Inflammatory macrophage (primary cell): ENCODE results near the gene HPCAL1.
"Not testable (repeated sequence)": the region's sequence is repeated elsewhere in the genome, so short reads cannot be mapped to it uniquely, and the experiment has no call there.

Experiments used
- DNase-seq, 2 donors: peaks; one replicate each; pipeline ENCODE4 v3.0.0-alpha.2; 2020 to 2022

The HPCAL1 gene

DNA sequence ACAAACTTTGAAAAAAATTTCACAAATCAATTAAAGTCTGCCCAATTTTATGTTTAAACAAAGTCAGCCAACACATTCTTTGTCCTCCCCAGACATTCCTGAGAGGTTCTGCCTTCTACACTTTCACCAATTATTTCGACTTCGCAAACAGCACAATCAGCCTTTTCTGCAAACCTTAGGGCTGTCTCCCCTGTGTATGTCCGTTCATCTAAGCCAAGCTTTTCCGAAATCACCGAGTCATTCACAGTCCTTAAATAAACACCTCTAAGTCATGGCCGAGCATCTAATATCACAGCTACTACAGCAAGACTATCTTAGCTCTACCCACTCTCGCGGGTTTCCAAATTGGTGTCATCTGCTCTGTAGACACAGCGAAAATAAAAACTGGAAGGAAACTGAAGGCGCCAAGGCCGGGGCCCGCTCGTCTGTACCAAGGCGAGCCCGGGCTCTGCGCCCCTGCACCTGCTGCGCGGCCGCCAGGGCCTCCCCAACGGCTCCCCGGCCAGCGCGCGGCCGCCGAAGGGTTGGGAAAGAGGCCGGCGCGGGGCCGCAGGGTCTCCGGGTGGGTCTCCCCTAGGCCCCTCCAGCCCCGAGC is 144.7 kb downstream of the HPCAL1 start:
- peak; percentile 69 to 80 for DNase-seq

DNA sequence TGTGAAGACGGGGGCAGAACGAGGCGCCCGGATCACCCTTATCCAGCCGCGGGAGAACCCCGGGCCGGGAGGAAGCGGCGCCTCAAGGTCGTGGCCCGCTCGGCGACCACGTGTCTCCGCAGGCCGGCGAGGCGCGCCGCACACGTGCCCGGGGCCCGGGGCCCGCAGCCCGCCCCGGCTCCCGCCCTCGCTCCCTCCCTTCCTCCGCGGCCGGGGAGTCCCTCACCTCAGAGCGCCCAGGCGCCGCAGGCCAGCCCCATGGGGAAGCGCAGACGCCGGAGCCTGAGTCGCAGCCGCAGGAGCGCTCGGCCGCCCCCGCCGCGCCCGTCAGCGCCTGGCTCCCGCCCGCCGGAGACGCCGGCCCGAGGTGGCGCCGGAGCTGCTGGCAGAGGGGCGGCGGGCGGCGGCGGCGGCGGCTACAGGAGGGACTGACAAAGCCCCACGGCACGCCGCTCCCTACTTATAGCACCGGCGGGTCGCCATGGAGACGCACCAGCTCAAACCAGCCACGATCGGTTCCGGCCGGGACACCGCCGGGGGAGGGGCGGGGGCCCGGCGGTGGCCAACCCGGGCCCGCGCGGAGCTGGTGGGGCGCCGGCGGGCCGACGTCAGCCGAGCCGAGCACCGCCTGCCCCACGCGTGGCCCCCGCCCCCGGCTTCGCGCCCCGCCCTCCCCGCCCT is 145.3 kb downstream of the HPCAL1 start, which contains the start of gene ODC1:
ODC1 (minus strand) TSS at position 433 of the 681 bp plus-strand sequence. CDS start 3,295 bp downstream, outside the sequence.
- peak; percentile 87 to 91 for DNase-seq

DNA sequence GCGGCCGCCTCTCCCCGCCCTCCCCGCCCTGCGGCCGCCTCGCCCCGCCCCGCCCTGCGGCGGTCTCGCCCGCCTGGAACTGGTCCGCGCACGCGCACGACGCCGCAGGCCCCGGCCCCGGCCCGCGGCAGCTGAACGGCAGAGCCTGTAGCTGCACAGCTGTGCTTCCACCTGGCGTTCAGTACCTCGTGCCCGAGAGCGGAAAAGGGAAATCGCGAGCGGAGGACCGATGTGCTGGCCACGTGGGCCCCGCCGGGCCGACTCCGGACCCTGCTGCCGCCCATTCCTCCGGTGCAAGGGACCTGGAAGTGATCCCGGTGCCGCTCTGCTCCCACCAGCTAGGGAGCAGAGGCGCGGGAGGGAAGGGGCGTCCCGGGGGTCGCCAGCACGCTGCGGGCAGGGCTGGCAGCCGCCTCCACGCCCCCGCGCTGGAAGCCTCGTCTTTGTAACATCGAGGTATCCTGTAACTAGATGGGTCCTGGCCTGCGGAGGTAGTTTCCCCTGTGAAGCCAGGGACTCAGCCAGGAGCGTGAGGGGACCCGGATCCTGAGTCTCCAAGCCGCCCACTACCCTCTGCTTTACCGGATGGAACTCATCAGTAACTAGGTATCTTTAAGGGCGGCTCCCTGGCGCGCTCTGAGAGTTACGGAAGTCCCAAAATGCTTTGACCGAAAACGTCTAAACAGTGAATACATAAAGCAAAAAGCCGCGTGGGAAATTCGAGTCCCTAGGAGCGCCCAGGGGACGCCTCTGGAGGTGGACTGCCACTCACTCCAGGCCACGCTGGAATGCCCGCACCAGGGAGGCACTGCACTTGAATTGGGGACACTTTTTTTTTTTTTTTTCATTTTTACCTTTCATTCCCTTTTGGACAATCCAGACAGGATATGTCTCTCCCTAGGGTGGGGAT is 146.1 kb downstream of the HPCAL1 start:
- peak; percentile 51 to 93 for DNase-seq

DNA sequence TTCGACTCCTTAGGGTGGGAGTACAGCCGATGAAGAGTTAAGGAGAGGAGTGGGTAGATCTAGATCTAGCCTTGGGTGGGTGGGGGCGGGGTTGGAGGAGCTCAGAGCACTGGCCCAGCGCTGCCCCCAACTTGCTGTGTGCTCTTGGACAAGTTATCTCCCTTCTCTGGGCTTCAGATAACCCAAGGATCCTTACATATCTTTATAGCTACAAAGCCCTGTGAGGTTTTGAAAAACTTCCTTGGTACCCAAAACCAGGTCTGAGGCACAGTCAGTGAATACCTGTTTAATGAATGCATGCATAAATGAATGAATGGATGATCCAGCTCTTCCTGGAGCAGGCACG is 146.8 kb downstream of the HPCAL1 start:
- no peak for DNase-seq

DNA sequence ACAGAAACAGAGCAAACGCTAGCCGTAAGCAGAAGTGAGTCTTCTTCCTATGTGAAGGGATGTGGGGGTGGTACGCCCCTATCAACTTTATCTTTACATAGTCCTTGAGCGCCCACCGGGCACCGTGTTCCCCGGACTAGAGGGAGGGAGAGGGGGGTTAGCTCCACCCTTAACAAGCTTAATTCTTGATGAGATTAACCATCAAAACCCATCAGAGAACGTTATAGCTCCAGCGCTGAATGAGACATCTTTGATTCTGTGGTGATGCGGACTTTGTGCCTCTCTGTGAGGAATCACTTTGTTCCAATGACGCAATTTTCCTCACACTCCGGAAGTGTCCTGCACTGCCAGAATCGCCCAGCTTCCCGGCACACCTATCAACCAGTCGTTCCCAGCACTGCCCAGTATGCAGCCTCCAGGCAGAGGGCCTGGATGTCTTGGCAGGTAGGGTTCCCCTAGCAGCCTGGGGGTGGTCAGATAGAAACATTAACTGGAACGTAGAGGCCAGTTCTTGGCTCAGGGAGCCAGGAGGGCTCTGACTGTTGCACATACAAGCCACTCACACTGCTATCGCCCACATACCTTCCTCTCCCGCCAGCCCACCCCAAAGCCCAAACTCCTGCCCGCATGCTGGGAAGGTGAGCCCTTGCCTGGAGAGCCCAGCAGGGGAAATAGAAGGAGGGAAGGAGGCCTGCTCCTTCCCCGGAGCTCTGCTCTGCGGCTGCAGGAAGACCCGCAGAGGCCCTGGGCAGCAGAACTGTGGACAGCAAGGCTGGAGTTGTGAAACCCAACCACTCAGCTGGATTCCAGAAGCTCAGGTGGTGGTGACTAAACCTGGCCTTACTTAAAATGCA is 147.4 kb downstream of the HPCAL1 start:
- no peak for DNase-seq

DNA sequence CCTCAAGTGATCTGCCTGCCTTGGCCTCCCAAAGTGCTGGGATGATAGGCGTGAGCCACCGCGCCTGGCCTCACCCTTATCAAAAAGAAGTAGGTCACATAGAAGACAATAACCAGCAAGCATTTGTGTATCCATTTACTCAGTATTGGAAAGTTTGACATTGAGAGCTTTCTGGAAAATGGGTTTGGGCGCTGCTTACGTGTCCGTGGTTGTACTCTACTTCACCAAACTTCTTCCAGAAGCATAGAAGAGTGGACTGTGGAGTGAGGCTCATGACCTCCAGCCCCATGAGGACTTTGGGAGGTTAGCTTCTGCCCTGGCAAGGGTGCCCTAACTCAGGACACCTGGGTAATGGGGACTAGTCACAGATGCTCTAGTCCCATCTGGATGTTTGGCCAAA is 149.1 kb downstream of the HPCAL1 start:
- no peak for DNase-seq

DNA sequence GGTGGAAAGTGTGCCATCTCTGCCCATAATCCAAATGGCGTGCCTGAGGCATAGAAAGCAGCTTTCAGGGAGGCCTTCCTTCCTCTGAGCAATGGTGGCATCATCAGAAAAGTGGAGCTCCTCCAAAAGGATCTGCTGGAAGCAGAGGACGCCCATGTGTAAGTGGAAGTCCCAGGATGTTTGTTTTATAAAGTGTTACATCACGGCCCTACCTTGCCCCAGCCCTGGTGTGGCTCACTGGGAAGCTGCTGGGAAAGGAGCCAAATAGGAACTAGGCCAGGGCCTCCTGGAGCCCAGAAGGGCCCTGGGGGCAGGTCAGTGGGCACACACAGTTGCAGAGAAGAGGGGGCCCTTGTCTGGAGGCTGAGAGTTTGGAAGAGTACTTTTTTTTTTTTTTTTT is 149.6 kb downstream of the HPCAL1 start:
- DNase-seq = no peak

DNA sequence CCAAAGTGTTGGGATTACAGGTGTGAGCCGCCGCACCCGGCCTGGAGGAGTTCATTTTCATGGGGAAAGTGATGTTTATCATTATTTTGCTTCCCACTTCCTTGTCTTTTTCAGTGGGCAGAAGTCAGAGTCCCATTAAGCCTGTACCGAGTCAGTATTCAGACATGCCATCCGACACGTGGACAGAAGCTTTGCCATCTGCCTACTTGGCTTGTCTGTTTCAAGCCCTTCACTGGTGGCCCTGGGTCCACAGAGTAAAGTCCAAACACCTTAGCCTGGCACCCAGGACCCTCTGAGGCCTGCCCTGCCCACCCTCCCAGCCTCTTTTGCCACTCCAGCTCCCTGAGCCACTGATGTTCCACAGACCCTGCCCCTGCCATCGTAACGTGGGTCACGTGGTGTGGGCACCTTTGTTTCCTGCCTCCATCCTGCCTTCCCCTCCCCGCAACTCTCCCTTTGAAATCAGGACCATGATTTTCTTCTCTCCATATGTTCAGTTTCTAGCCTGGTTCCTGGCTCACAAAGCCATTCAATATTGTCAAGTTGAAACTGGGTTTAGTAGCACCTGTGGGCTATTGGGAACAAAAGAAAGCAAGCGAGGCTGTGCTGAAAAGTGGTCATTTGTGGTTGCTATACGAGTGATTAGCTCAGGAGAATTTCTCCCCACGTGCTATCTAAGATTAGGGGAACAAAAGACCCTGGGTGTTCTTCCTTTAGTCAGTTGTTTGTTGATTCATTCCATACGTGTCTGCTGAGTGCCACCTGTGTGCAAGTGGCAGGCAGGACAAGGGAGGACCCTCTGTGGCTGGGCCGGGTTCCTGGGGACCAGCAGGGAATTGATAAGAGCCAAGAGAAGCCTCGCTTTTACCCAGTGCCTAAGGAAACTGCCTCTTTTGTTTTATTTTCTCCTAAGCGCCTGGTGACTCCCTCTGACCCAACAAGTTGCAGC is 150.5 kb downstream of the HPCAL1 start:
- no peak for DNase-seq

DNA sequence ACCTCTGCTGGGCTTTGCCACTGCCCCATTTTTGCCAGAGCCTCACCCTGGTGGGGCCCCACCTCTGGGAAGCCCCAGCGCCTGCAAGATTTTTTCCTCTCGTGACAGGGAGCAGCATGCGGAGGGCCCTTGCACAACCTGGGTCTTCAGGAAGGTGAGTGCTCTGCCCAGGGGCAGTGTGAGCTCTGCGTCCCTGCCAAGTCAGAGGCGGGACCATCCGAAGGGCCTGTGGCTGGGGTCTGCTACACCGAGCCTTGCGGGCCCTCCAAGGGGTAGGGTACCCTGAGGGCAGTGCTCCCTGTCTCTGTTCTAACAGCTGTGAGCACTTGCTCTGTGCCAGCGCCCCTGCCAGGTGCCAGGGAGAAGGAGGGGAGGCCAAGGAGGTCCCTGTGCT is 151.2 kb downstream of the HPCAL1 start:
- no peak for DNase-seq

DNA sequence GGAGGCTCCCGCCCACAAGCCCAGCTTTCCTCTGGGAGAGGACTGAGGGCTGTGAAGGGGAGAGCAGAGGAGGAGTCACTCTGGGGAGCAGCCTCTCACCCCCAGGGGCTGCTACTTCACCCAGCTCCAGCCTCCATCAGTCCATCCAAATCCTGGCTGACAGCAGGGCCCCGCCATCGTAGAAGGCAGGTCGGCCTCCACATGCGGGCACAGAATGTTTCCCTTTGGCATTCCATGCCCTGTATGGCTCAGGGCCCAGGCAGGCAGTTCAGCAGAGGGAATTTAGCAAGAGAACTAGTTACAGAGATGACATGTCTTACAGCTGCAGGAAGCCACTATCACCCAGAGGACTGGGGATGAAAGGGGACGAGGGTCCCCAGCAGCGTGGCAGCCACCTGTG is 151.8 kb downstream of the HPCAL1 start:
- DNase-seq = no peak

DNA sequence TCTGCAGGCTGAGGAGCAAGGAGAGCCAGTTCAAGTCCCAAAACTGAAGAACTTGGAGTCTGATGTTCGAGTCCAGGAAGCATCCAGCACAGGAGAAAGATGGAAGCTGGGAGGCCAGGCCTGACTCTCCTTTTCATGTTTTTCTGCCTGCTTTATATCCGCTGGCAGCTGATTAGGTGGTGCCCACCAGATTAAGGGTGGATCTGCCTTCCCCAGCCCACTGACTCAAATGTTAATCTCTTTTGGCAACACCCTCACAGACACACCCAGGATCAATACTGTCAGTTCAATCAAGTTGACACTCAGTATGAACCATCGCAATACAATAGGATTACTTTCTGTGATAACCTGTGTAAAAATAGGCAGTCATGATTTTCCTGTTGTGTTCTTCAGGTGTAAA is 154.5 kb downstream of the HPCAL1 start:
- not testable (repeated sequence) for DNase-seq

DNA sequence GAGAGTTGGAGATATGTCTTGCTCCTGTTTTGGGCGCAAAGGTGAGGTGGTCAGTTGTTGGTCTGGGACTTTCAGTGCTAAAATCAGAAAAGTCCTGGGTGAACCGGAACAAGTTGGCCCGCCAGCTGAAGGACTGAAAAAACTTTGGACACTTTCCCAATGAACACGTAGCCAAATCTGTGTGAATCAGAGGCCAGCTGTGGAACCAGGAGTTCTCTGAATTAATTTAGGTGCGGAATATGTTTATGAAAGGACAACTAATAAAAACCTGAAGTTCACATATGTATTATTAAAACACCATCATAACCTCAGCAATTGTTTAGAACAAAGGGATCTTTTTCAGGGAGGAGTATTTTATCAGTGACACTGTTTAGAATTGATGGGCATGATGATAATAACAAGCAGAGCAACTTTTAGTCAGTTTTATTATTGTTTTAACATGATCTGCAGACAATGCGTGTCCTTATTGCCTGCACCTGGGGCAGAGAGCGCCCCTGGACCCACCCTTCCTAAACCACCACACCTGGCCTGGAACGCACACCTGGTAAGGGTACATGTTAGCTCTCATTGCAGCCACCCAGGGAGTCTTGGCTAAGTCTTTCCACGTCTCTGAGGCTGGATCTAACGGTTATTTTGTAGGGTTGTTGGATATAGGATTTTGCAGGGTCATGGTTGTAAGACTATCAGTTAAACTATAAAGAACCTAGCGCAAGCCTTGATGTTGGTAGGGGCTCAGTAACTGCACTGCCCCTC is 155.3 kb downstream of the HPCAL1 start:
- DNase-seq = no peak

DNA sequence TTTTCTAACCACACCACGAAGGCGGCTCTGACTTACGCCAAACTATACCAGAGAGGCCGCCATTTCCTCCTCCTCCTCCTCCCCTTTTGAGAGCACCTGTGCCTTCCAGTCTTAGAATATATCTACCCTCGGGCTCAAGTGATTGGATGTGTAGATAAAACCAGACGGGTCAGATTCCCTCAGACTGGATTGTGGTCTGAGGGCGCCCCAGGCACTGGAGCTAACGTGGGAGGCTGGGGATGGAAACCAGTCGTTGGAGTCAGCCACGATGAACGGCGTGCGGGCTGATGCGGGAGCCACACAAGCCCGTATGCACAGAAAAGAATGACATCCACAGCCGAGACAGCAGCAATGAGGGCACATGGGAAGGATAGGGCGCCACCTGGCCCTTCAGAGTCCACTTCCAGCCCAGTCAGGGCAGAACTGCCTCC is 157.7 kb downstream of the HPCAL1 start:
- DNase-seq = no peak

DNA sequence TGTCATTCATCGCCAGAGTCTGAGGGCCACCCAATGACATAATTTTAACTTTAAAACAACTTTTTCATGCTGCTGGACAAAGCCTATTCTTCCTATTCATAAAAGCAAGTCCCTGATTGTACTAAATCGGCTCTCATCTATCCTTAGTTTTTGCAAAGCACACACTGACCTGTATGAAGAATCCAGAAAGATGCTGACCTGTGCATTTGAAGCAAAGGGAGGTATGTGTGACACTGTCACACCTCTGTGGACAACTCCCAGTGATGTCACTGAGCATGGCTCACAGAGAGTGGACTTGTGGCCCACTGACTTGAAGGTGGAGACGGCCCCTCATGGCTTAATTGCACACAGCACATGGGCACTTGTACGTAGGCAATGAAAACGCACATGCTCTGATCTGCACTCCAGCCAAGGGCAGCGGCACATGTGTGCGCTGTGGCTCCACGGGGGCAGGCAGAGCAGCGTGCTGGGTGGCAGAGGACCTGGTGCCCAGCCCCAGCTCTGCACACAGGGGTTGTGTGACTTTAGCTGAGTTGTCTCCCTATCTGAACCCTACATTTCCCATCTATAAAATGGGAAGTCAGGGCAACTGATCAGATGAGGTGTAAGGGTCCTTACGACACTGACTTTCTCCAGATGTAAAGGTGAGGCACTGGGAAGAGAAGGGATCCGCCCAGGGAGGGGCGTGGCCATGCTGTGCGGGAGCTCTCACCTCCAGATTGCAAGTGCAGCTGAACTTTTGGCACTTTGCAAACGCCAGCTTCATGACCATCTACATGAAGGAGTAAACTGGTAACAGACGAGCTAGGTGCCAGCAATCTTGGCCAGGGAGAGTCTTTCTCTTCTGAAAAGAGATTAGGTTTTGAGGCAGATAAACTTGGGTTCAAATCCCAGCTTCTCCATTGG is 159.7 kb downstream of the HPCAL1 start:
- no peak for DNase-seq

DNA sequence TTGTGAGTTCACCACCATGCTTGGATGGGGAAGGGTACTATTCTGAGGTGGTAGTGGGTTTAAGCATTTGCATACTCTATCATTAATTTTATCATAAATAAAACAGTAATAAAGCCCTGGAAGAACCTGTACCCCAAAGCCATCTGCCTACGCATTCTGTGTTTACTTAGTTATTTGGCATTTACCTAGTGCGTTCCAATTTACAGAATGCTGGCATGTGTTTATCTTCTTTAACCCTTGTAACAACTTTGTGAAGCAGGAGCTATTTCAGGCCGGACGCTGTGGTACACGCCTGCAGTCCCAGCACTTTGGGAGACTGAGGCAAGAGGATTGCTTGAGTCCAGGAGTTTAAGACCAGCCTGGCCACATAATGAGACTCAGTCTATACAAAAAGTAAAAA is 163.2 kb downstream of the HPCAL1 start:
- DNase-seq = no peak

DNA sequence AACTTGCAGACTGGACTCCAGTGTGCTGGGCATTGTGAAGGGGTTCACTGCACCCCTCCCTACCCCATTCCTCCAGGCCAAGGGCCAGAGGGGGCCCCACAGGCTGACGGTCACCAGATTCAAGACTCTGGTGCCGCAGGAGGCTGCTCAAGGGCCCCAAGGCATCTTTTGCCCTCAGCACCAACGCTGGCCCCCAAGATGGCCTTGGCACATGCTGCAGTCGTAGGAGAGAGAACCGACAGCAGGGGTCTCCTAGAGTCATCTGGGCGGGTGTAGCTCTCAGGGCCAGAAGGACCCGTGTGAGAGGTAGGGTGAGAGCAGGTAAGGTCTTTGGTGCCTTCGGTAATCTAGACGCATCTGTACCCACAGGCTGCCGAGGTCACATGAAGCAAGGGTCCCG is 164.1 kb downstream of the HPCAL1 start:
- DNase-seq = no peak

DNA sequence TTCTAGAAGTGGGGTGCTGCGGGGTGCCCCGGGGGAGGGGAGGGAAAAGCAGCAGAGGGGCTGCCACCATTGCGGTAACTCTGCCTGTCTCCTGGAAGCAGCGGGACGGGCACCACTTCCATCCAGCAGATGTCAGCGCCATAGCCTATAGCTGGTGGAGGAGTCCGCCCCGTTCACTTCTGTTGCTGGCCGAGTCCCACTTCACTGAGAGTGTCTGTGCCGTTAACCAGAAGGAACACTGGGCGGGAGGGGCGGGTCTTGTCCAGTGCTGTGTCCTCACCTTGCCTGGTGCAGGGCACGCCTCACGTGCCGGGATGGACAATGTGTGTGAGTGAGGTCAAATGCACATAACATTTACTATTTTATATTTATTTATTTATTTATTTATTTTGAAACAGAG is 164.7 kb downstream of the HPCAL1 start:
- DNase-seq = no peak

DNA sequence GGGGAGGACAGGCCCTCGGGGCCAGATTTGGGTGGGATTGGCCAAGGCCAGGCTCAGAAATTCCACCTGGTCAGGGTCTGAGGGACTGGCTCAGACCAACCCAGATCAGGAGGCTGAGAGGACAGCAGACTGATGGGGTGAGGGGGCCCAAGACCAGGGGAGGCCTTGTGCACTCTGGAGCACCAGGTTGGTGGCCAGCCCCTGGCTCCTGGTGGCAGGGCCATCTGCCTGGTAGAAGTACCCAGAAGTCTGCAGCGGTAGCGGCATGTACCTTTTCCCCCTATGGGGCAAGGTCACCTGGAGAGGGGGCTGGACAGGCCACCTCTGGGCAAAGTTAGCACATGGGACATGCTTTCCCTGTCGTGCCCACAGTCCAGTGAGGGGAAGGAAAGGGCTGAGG is 166.6 kb downstream of the HPCAL1 start:
- DNase-seq = no peak

DNA sequence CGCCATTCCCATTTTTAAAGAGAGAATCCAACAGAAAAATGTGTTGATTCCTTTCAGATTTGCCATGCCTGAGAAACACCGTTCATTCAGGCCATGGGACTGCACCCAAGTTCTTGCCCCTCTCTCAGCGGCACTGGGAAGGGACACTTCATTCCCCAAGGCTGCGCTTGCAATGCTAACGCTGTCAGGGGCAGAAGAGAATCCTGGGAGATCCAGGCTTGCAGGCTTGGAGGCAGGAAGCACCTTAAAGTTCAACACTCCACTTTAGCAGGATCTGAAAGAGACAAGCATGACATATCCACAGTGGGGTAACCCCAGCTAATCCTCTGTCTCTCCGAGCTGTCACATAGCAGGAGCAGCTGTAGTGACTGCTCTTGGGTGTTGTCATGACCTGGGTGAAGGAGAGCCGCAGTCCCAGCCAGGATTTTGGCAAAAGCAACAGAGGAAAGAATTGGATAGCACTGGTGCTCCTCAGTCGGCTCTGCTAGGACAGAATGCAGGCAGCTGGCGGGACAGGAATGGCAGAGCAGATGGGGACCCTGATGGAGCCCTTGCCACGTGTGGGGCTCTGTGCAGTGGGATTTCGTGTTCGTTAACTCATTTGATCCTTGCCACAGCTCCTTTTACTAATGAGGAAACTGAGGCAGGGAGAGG is 167.4 kb downstream of the HPCAL1 start:
- no peak for DNase-seq
